GM23338 (cell line): ENCODE results near the gene YTHDF1. TPM values are rescaled to one million over a fixed set of nuclear protein-coding genes. Genes with fewer than 3 reads are reported as not detected.

Experiments
- ATAC-seq: fragments of 200-7000 bp; cut with Tn5 transposase; 3 replicates; pipeline ENCODE4 v1.9.1; 2020
- DNase-seq: peaks from one replicate; pipeline ENCODE4 v3.0.0-alpha.2; 2015; ENCODE audit warnings: low spot score
- H2AFZ ChIP-seq: fragments of 200-600 bp; sonication (generic); 2 replicates; pipeline ENCODE4 v1.8.0; 2016; ENCODE audit warnings: antibody characterized with exemption, mild to moderate bottlenecking, moderate library complexity
- H3F3A ChIP-seq: fragments of 200-600 bp; sonication (generic); replicated peaks from 2 replicates; pipeline ENCODE4 v1.8.0; 2017; ENCODE audit warnings: antibody characterized with exemption, mixed run types, low read depth
- H3K27ac ChIP-seq: fragments of 200-600 bp; sonication (generic); 2 replicates; pipeline ENCODE4 v1.6.1; 2016; ENCODE audit warnings: low read depth
- H3K27me3 ChIP-seq: fragments of 200-600 bp; sonication (generic); 2 replicates; pipeline ENCODE4 v1.8.0; 2016; ENCODE audit warnings: mild to moderate bottlenecking, mixed run types, moderate library complexity; ENCODE audit not compliant: insufficient read depth
- H3K36me3 ChIP-seq: fragments of 200-600 bp; sonication (generic); 2 replicates; pipeline ENCODE4 v1.8.0; 2016; ENCODE audit warnings: mild to moderate bottlenecking; ENCODE audit not compliant: insufficient read depth
- H3K4me1 ChIP-seq: fragments of 200-600 bp; sonication (generic); 2 replicates; pipeline ENCODE4 v1.8.0; 2016; ENCODE audit warnings: mild to moderate bottlenecking, moderate library complexity; ENCODE audit not compliant: insufficient read depth
- H3K4me2 ChIP-seq: fragments of 200-600 bp; sonication (generic); 2 replicates; pipeline ENCODE4 v1.7.1; 2017; ENCODE audit warnings: mixed run types
- H3K4me3 ChIP-seq: fragments of 200-600 bp; sonication (generic); 2 replicates; pipeline ENCODE4 v1.6.1; 2016; ENCODE audit warnings: mixed run types
- H3K79me2 ChIP-seq: fragments of 200-600 bp; sonication (generic); replicated peaks from 2 replicates; pipeline ENCODE4 v1.8.0; 2017; ENCODE audit warnings: mild to moderate bottlenecking; ENCODE audit not compliant: insufficient read depth
- H3K9me2 ChIP-seq: fragments of 200-600 bp; sonication (generic); 2 replicates; pipeline ENCODE4 v1.8.0; 2017; ENCODE audit not compliant: insufficient read depth
- H4K20me1 ChIP-seq: fragments of 200-600 bp; sonication (generic); replicated peaks from 2 replicates; pipeline ENCODE4 v1.8.0; 2017; ENCODE audit warnings: mild to moderate bottlenecking; ENCODE audit not compliant: insufficient read depth
- H3K27ac Mint-ChIP-seq: 2 replicates; pipeline ENCODE4 v1.8.0; 2020; ENCODE audit warnings: inconsistent platforms, mild to moderate bottlenecking, moderate library complexity, mixed read lengths
- H3K27me3 Mint-ChIP-seq: 3 replicates; pipeline ENCODE4 v1.8.0; 2022; ENCODE audit warnings: low read depth, mild to moderate bottlenecking, moderate library complexity, mixed read lengths, inconsistent platforms; ENCODE audit not compliant: insufficient read depth, poor library complexity
- H3K36me3 Mint-ChIP-seq: 3 replicates; pipeline ENCODE4 v1.8.0; 2021; ENCODE audit warnings: low read depth, mild to moderate bottlenecking, inconsistent platforms, moderate library complexity, mixed read lengths
- H3K4me1 Mint-ChIP-seq: 3 replicates; pipeline ENCODE4 v1.8.0; 2020; ENCODE audit warnings: mild to moderate bottlenecking, inconsistent platforms, mixed read lengths
- H3K4me3 Mint-ChIP-seq: 3 replicates; pipeline ENCODE4 v1.8.0; 2021; ENCODE audit warnings: moderate library complexity, mild to moderate bottlenecking, inconsistent platforms, mixed read lengths
- H3K9me3 Mint-ChIP-seq: 3 replicates; pipeline ENCODE4 v1.8.0; 2020; ENCODE audit warnings: moderate library complexity, mild to moderate bottlenecking, inconsistent platforms, mixed read lengths
- CREB1 ChIP-seq: fragments of 250-450 bp; sonication (Bioruptor Pico); IDR thresholded peaks from 2 replicates; pipeline ENCODE4 v1.5.0; 2020; ENCODE audit warnings: low read depth, mild to moderate bottlenecking, moderate library complexity
- EZH2 ChIP-seq: fragments of 200-600 bp; sonication (generic); IDR thresholded peaks from one replicate; pipeline ENCODE4 v1.8.0; 2017; ENCODE audit warnings: antibody characterized with exemption, mild to moderate bottlenecking, low read depth; ENCODE audit not compliant: unreplicated experiment
- EZH2phosphoT487 ChIP-seq: fragments of 200-600 bp; sonication (generic); IDR thresholded peaks from one replicate; pipeline ENCODE4 v1.8.1; 2018; ENCODE audit warnings: antibody characterized with exemption; ENCODE audit not compliant: unreplicated experiment
- JUNB ChIP-seq: IDR thresholded peaks from one replicate; pipeline ENCODE4 v1.6.1; 2016; ENCODE audit warnings: antibody characterized with exemption; ENCODE audit not compliant: unreplicated experiment
- NANOG ChIP-seq: IDR thresholded peaks from 2 replicates; pipeline ENCODE4 v1.6.1; 2016; ENCODE audit warnings: antibody characterized with exemption, borderline replicate concordance
- POLR2AphosphoS5 ChIP-seq: IDR thresholded peaks from 2 replicates; pipeline ENCODE4 v1.6.1; 2016; ENCODE audit warnings: antibody characterized with exemption, low read depth
- REST ChIP-seq: IDR thresholded peaks from one replicate; pipeline ENCODE4 v1.6.1; 2018; ENCODE audit warnings: antibody characterized with exemption; ENCODE audit not compliant: unreplicated experiment
- STAT1 ChIP-seq: IDR thresholded peaks from one replicate; pipeline ENCODE4 v1.6.1; 2016; ENCODE audit warnings: antibody characterized with exemption; ENCODE audit not compliant: unreplicated experiment
- ZNF114 ChIP-seq: fragments of 250-450 bp; sonication (Bioruptor Pico); IDR thresholded peaks from 2 replicates; pipeline ENCODE4 v1.5.0; 2020; ENCODE audit warnings: mild to moderate bottlenecking, moderate library complexity
- ZNF331 ChIP-seq: fragments of 250-450 bp; sonication (Bioruptor Pico); IDR thresholded peaks from 2 replicates; pipeline ENCODE4 v1.5.0; 2020; ENCODE audit warnings: low read depth, mild to moderate bottlenecking, moderate library complexity
- ZNF462 ChIP-seq: fragments of 250-450 bp; sonication (Bioruptor Pico); IDR thresholded peaks from 2 replicates; pipeline ENCODE4 v1.5.0; 2020; ENCODE audit warnings: mild to moderate bottlenecking, moderate library complexity
- polyA plus RNA-seq: library from polyadenylated mRNA; unstranded; fragments of >200 nt; fragmentation: Nextera tagmentation; extraction: Ambion mirVana; gene quantifications from 2 replicates; pipeline ENCODE4 v1.2.1, GENCODE V29; 2016
- total RNA-seq: library from RNA; depleted of rRNA; stranded (reverse); fragments of >200 nt; shearing (Covaris generic); gene quantifications from 2 replicates; pipeline ENCODE4 v1.2.3, GENCODE V29; 2014
- TF ChIP-seq, protein P1 (sequence below), 2 experiments: fragments of 200-600 bp in 1 of 2; sonication (generic) in 1 of 2; conservative IDR thresholded peaks; 2 replicates each; pipeline versions ENCODE4 v1.5.1 to v1.6.1; 2016 to 2017; ENCODE audit warnings: antibody characterized with exemption in 2 of 2, low read depth in 2 of 2, mild to moderate bottlenecking in 2 of 2, moderate library complexity in 1 of 2
- TF ChIP-seq, protein P2 (sequence below): IDR thresholded peaks from 2 replicates; pipeline ENCODE4 v1.6.1; 2016; ENCODE audit warnings: antibody characterized with exemption

Gene YTHDF1
- total and polyA plus RNA-seq, 2 experiments from 2014 or later = 30.9 to 64.3 TPM

DNA sequence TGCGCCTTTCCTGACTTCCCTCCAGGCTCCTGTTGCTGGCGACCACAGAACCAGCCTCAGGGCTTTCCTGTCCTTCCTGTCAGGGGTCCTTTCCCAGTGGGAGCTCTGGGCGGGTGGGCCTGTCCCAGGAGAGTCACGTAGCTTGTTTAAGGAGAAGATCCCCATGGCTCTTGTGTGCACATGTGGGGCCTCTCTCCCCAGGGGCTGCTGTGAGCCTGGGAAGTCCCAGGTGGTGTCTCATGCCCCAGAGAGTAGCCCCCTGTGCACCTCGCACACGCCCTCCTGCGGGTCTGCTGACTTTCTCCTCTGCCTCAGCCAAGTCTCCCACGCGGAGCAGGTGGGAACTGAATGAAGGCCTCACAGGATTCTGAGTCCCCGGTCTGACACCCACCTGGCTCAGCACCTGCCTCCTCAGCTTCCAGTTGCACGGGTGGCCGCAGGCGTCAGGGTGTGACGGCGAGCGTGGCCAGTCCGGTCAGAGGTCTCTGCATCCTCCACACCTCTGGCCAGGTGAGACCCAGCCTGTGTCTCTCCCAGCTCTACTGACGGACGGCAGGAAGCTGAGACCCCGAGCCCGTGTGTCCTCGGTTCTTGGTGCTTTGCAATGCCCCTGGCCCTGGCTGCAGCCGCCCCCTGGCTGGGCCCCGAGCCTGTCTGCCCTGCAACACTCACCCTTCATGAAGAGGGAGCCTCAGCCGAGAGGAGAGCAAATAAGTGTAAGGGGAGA, 44.0 kb upstream of the YTHDF1 start:
- Mint-ChIP-seq H3K27me3 (peaks cover 46% of the 10 kb centered on the region), H3K36me3 (no peaks in the 10 kb centered on the region; the same call in 2 of the 3 replicates), H3K4me1 (peaks cover 21% of the 10 kb centered on the region), H3K9me3 (no peaks in the 10 kb centered on the region), H3K4me3 (no peak overlapping the region), H3K27ac (no peak overlapping the region)
- Histone ChIP-seq H3K9me2 (no peaks in the 10 kb centered on the region), H3F3A (no peaks in the 10 kb centered on the region), H3K27me3 (peaks cover 13% of the 10 kb centered on the region), H3K4me1 (no peaks in the 10 kb centered on the region; the same call in 1 of the 2 replicates), H4K20me1 (no peaks in the 10 kb centered on the region), H3K36me3 (no peaks in the 10 kb centered on the region), H3K27ac (no peak overlapping the region), H2AFZ (no peak overlapping the region), H3K79me2 (no peaks in the 10 kb centered on the region), H3K4me3 (no peak overlapping the region), H3K4me2 (no peak overlapping the region)
- DNase-seq (no peak), ATAC-seq (no peak)
- no peak for TF ChIP-seq POLR2AphosphoS5
- TF ChIP-seq NANOG = no peak
- TF ChIP-seq ZNF462 = no peak
- TF ChIP-seq, protein P1, sequence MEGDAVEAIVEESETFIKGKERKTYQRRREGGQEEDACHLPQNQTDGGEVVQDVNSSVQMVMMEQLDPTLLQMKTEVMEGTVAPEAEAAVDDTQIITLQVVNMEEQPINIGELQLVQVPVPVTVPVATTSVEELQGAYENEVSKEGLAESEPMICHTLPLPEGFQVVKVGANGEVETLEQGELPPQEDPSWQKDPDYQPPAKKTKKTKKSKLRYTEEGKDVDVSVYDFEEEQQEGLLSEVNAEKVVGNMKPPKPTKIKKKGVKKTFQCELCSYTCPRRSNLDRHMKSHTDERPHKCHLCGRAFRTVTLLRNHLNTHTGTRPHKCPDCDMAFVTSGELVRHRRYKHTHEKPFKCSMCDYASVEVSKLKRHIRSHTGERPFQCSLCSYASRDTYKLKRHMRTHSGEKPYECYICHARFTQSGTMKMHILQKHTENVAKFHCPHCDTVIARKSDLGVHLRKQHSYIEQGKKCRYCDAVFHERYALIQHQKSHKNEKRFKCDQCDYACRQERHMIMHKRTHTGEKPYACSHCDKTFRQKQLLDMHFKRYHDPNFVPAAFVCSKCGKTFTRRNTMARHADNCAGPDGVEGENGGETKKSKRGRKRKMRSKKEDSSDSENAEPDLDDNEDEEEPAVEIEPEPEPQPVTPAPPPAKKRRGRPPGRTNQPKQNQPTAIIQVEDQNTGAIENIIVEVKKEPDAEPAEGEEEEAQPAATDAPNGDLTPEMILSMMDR (conservative IDR thresholded peaks at IDR 0.05; ENCODE audit: low read depth in 2 of 2) = no peak
- TF ChIP-seq JUNB = no peak
- no peak for TF ChIP-seq EZH2phosphoT487
- TF ChIP-seq REST = no peak
- TF ChIP-seq STAT1 = no peak
- no peak for TF ChIP-seq EZH2
- TF ChIP-seq, protein P2, sequence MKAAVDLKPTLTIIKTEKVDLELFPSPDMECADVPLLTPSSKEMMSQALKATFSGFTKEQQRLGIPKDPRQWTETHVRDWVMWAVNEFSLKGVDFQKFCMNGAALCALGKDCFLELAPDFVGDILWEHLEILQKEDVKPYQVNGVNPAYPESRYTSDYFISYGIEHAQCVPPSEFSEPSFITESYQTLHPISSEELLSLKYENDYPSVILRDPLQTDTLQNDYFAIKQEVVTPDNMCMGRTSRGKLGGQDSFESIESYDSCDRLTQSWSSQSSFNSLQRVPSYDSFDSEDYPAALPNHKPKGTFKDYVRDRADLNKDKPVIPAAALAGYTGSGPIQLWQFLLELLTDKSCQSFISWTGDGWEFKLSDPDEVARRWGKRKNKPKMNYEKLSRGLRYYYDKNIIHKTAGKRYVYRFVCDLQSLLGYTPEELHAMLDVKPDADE = no peak
- TF ChIP-seq CREB1 (CRISPR knock-in tag) = no peak
- TF ChIP-seq ZNF331 = no peak
- TF ChIP-seq ZNF114 = no peak
